HPDE6-E6E7 (cell line): Measurements from ENCODE around the gene TSPAN32.
"Not testable (repeated sequence)": the region's sequence is repeated elsewhere in the genome, so short reads cannot be mapped to it uniquely, and the experiment has no call there.

ENCODE experiments used
- DNase-seq: peaks from one replicate; pipeline ENCODE4 v3.0.0; 2011; ENCODE audit warnings: missing footprints; ENCODE audit errors: extremely low spot score

Gene TSPAN32

DNA sequence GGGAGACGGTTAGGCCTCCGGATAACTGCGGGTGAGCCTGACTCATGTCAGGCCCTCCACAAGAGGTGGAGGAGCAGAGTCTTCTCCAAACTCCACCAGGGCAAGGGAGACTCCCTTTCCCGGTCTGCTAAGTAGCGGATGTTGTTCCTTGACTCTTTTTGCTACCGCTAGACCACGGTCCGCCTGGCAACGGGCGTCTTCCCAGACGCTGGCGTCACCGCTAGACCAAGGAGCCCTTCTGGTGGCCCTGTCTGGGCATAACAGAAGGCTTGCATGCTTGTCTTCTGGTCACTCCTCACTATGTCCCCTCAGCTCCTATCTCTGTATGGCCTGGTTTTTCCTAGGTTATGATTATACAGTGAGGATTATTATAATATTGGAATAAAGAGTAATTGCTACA is 15.5 kb upstream of the TSPAN32 start:
- not testable (repeated sequence) for DNase-seq

DNA sequence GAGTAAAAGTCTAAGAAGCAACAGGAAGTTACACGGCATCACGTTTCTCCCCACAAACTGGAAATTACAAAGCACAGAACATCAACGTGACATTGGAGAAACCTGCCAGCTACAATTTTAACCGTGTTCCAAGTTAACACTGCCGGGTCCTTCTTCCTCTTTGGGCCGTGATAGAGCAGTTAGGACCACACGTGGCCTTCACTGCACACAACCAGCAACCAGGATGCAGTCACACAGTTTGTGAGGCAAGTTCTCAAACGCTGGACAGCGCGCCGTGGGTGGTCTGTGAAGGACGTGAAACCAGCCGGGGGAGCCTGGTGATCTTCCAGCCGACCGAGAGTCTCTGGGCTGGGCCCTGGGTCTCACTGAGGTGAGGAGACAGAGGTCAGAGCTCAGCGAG is 14.7 kb upstream of the TSPAN32 start:
- no peak for DNase-seq

DNA sequence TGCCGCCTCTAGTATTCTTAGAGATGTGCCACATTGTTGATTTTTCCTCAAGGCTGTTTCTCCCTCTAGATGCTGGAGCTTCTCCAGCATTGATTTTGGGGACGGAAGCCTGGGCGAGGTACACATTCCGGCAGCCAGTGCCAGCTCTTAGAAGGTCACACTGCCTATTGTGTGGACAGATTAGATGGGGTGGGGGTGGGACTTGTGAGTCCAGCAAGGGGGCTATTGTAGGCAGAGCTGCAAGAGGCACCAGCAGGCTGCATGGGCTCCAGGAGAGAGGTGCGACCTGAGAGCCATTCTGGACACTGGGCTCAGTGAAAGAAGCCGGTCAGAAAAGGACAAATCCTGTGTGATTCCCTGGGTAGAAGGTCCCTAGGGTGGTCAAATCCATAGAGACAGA is 12.5 kb upstream of the TSPAN32 start:
- no peak for DNase-seq

DNA sequence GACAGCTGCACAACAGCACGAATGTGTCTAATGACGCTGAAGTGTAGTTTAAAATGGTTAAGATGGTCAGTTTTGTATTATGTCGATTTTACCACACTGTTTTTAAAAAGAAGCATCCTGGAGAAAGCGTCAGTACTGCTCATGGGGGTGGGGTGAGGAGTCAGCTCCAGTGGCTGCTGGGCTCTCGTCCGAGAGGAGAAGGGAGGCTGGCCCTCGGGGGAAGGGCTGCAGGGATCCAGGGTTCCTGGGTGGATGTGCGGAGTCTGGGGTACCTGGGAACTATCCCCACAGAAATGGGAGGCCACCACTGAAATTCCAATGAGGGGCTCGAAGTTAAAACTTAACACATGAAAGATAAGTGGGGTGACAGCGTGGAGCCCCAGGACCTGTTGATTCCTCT is 12.0 kb upstream of the TSPAN32 start:
- no peak for DNase-seq

DNA sequence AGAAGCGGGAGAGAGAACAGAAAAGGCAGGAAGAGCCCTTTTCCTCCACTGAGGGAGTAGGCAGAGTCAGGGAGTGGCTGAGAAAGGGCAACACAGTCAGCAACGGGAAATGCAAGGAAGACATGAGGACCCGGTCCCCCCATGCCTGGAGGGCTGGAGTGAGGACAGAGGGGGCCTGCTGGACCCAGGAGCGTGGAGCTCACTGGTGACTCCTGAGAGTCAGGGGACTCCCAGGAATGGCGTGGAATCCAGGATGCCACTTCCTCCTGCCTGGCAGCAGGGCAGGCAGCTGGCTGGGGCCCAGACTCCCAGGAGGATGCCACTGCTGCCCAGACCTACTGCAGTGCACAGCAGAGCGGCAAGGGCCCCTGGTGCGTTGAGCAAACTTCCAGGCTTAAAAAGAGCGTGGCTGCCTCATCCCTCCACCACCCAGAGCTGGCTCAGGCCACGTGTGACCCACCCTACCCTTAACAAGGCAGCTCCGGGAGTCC is 11.4 kb upstream of the TSPAN32 start:
- no peak for DNase-seq

DNA sequence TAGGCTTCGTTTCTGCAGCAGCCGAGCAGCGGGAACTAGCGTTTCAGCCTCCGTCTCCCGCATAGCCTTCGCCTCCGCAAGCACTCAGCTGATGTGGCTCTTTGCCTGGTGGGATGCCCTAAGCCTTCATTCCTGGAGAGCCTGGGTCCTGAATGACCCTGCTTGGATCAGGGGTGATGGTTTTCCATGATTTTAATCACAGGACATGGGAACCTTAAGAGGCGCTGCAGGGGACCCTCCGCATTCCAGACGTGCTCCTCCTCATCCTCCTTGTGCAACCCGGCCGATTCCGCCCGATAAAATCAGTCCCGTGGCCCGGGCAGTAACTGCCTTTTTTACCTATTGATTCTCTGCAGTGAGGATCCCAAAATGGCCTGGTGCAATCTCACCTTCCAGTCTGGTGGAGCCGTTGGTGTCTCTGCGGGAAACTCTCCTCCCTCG is 8.3 kb upstream of the TSPAN32 start:
- no peak for DNase-seq

DNA sequence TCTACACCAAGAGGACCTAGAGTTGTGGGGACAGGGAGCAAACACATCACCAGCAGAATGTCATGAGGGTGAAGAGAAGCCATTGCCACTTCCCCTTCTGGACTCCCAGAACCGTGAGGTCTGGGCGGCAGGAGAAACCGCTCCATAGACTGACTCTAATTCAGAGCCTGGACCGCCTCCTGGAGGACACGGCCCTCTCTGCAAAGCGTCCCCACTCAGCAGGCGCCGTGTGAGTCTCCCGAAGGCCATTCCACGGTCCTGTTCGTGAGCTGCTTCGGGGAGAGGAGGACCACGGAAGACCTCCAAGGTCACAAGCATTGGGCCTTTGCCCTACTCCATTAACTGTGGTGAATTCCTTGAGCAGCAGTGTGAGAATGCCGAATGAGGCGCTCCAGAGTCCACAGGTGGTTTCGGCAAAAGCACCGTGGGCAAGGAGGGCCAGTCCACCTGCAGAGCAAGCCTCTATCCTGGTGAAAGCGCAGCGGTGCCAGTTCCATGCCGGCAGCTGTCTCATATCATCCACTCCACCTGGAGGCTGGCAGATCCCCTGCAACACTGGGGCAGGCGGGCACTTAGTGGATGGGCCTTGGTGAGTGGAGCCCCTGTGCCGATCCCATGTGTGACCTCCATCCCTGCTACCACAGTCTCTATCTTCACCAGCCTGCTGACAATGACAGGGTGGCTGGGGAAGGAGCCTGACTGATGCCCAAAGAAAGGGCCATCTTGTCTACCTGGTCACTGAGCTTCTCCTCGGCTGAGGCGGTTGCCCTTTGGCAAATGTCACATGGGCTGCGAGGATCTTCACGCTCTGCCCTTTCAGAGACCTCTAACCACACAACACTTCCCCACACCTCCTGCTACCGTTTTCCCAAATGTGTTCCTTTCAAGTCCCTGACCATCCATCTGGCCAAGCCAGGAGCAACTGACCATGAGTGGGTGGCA is 7.6 kb upstream of the TSPAN32 start:
- DNase-seq: no peak

DNA sequence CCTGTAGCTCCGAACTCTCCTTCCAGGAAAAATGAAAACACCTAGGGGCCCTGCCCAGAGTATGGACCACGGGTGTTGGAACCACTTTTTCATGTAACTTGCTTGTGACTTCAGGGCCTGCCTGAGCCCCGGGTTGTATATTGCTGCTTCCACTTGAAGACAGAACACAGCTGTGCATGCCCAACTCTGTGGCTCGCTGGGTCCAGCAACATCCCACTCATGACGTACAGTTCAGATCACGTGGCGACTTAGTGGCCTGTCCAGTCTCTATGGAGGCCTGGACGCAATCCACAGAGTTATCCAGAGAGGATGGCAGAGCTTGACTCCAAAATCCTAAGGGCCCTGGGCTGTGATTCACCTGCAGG is 6.9 kb upstream of the TSPAN32 start:
- DNase-seq: no peak

DNA sequence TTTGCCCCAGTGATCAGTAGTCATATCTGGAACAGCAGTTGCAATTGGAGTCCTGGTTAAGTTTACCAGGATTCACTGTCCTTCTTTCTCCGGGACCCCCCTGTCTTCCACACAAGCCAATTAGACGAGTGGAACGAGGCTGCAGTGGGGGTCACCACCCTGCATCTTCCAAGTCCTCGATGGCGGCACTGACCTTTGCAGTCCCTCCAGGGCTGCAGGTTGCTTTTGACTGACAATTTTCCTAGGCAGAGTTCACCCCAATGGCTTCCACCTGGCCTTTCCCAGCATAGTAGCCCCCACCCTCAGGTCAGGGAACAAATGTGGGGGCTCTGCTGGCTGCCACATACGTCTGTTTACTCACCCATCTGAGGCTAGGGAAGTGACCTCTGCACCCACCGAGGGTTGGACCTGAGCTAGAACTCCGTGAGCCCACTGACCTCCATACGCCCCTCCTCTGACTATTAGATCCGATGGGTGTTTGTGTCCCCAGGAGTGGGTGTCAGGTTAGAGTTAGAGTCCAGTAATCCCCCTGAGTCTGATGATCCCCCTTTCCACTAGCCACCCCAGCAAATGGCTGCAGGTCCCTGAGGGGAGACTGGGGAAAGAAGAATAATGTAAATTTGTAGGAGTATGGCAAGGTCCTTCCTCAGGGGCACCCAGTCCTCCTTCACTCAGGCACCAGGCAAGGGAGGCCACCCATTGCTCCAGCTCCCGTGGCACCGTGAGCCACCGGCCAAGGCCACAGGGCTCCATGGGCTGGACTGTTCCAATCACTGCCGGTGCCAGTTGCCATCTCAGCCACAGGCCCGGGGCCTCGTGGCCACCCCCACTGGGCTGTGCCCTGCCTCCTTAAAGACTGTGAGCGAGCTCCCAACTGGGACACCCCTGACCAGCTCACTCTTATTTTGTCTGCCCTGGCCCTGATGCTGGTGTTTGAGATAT is 5.6 kb upstream of the TSPAN32 start:
- DNase-seq: no peak

DNA sequence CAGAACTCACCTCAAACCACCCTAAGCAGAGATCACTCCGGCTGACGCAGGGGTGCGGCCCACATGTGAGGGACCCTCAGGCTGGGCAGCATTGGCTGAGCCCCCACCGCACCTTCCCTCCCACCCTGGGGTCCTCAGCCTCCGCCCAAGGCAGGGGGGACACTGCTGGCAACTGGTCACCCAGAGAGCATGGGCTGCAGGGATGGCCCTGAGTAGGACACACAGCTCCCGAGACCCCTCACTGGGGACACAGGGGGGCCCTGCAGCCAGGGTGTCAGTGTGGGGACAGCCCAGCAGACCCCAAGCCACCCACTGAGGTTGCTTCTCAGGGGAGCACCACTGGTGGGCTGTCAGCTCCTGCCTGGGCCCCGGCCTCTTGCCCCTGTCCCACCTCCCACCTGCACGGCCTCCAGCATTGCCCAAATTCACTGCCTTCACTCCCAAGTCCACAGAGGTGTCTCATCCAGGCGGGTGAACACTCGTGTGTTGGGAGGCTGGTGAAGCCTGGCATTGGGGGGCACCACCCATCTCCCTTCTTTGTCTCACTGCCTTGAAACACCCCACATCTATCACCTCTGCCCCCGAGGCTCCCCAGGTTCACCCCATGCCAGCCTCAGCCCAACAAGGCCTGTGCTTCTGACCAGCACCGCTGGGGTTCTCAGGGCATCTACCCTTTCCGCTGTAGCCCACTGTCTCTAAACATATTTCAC is 4.7 kb upstream of the TSPAN32 start:
- DNase-seq: no peak

DNA sequence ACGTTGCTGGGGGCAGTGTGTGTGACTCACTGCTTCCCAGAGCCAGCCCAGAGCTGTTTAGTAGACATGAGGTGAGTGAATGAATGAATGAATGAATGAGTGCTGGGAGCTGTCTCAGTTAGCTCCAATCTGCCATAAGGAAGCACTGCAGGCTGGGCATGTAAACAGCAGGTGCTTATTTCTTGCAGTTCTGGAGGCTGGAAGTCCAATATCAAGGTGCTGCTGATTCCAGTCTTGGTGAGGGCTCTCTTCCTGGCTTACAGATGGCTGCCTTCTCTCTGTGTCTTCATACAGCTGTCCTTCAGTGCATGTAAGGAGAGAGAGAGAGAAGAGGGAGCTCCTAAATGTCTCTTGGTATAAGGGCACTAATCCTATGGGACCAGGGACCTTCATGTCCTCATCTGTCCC is 4.2 kb upstream of the TSPAN32 start:
- no peak for DNase-seq

DNA sequence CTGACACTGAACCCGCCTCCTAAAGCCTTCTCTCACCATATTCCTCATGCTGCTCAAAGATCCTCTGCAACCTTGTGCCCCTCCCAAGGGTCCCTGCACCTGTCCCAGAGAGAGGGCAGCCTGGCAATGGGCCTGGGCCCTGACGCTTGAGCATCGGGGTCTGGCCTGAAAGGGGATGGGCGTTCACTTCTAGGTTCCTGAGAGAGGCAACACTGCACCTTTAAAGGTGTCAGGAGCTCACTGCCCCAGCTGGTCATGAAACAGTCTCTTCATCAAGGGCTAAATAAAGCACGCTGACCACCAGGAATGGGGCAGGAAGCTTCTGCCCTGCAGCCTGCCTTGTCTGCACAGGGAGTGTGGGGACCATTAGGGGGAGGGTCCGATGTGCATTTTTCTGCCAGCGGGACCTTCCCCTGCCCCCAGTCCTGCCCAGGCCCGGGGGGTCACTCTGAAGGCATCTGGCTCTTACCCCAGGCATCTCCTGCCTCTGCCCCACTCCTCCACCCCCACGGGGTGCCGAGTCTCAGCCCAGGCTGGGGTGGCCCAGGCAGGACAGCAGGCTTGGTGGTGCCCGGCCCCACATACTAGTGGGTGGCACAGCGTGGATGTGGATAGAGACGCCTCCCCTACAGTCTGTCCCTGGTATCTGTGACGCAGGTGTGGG is 3.5 kb upstream of the TSPAN32 start:
- no peak for DNase-seq

DNA sequence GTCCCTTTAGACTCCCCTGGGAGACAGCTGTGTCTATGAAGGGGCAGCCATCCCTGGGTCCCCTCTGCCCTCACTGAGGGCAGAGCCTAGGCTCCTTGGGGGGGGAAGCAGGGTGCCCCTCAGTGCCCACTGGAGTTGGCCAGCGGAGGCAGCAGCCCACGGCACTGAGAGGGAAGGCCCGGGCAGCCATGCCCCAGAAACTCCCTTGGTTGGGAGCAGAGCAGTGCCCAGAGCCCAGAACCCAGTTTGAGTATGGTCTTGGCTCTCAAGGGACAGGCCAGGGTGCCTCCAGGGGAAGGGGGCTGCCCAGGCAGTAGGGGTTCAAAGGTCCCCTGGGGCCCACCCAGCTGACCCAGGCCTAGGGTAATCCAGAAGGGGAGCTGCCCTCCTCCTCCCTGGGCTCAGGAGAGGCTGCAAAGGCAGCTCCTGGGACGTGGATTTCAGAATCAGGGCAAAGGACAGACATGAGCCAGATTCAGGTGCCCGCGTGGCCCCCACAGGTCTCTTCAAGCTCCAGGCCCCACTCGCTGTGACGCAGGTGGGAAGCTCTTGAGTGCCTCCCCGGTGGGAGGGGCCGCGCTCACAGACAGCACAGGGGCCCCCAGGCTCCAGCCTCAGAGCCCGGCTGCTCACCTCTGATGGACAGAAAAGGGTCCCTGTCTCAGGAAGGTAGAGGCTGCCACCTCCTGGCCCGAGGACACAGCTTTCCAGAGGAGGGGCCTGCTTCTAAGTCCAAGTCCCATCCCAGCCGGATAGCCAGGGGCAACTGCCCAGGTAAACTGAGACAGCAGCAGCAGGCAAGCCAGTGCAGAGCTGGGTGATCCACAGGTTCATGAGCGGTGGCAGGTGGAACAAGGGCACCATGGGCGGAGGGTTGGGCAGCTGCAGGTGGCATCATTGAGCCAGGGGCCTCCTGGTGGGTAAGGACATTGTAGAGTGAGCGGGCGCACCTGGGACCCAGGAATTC is 2.7 kb upstream of the TSPAN32 start:
- DNase-seq: peak; percentile 65

DNA sequence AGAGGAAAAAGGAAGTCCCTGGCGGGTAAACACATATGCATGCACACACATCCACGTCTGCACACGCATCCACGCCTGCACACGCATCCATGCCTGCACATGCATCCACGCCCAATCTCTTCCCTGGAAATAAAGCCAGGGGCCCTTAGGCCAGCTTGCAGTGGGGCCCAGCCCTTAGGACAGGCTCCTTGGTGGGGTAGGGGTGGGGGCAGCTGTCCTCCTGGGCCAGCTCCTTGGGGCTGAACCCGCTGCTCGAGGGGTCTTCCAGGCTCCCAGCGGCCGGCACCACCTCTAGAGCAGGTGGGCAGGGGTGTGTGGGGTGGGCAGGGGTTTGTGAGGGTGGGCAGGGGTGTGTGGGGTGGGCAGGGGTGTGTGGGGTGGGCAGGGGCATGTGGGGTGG is 2.0 kb upstream of the TSPAN32 start:
- no peak for DNase-seq

DNA sequence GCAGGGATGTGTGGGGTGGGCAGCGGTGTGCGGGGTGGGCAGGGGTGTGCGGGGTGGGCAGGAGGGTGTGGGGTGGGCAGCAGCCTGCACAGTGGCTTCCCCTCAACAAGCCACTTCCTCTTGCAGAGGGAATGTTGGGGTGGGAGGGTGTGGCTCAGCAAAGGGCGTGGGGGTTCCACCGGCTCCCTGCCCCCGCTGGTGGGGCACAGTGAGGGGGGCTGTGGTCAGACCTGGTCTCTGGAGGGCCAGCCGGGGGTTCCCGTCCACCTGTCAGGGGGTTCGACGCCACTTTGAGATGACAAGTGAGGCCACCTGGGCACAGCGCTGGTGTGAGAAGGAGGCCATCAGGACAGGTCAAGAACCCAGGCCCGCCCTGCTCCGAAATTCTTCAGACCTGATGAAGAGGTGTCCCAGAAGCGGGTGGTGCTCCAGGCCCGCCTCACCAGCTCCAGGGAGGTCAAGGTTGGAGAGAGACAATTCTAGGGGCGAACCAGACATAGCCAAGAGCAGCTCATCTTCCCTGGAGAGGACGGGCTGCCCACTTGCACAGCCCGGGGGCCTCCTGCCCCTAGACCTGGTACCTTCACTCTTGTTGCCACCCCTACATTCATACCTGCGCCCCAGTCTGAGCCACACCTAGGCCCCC is 1.4 kb upstream of the TSPAN32 start:
- DNase-seq: no peak

DNA sequence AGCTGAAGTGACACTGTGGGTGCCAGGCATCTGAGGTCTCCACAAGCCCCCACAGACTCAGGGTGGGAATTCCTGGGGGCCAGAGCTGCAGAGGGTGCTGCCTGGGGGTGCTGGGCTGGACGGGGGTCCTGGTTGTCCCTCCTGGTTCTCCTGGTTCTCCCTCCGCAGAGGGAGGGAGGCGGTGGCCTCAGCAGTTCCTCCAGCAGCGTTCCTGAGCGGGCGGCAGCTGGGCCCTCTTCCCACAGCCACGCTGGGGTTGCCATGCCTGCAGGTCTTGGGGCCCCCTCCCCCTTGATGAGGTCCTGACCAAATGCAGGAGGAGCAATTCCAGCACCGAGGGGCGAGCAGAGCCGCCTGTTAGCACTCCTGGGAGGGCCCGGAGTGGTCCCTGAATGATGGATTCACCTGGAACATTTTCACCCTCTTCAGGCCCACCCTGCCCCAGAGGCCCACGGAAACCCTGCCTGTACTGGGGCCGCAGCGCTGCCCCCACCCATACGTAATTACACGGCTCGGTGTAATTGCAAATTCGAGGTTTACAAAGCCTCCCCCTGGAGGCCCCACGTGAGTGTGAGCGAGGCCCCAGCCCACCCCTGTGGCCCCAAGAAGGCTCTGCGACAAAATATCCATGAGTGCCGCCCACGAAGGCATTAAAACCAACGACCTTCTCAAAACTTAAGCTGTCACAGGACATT is 730 bp upstream of the TSPAN32 start:
- DNase-seq: no peak

DNA sequence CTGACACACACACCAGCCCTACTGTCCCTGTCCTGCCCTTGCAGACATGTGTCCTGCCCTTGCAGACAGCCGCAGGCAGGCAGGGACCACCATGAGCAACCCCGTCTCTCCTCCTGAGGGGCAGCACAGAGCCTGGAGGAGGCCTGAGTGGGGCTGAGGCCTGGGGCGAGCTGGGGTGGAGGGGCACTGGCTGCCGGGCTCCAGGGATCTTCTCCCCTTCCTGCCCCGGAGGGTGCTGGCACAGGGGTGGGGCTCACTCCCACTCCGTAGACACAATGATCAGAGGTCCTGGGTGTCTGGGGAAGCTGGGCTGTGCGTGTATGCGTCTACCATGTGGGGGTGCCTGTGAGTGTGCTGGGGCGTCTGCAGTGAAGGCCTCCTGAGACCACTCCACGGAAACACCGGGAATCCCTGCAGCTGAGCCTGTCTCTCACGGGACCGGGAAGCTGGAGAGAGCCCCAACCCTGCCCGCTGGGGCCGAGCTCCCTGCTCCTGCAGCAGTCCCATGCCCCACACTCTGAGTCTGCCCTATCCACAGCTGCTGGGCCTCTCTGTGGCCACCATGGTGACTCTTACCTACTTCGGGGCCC is 588 bp downstream of the TSPAN32 start:
- DNase-seq: no peak

DNA sequence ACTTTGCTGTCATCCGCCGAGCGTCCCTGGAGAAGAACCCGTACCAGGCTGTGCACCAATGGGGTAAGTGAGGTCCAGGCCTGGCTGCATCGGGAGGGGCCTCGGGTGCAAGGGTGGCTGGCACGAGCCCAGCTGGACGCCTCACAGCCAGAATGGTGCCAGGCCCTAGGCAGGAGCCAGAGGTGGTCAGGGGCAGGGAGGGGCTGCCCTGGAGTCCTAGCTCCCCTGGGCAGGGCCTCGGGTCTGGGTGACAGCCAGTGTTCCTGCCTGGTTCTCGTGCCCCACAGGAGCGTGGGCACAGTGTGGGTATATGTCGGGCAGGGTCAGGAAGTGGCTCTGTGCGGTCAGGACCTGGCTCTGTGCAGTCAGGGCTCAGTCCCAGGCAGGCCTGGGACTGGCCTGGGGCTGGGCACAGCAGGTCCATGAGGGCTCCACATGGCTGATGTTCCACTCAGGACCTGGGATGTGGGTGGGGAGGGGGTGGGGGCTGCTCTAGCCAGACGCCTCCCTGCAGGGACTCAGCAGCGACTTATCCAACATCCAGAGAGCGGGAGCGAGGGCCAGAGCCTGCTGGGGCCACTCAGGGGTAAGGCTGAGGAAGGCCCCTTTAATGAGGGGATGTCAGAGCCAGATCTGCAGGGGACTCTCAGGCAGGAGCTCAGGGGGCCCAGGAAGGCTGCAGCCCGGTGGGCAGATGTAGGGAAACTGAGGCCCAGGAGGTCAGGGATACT is 1.2 kb downstream of the TSPAN32 start:
- DNase-seq: no peak
